BJ (cell line): ENCODE measurements around the gene ABHD18. TPM values are rescaled to one million over a fixed set of nuclear protein-coding genes. Genes with fewer than 3 reads are reported as not detected.
"Not testable (repeated sequence)": the region's sequence is repeated elsewhere in the genome, so short reads cannot be mapped to it uniquely, and the experiment has no call there.

Source experiments
- CTCF ChIA-PET: fragments of 350-600 bp; formaldehyde crosslinking; extraction: SDS; loops from one replicate; lab custom pipeline; 2021; ENCODE audit warnings: antibody characterized with exemption, inconsistent platforms; lab: Yijun Ruan, JAX
- POLR2A ChIA-PET: fragments of 300-600 bp; sonication (Branson Sonifier 250); formaldehyde crosslinking; extraction: SDS; loops from one replicate; lab custom pipeline; 2021; ENCODE audit warnings: antibody characterized with exemption; lab: Charles Lee
- DNase-seq: peaks from one replicate; pipeline ENCODE4 v3.0.0-alpha.2; 2011; ENCODE audit warnings: low read depth
- H3K27me3 ChIP-seq: 2 replicates; pipeline ENCODE4 v1.6.0; 2011; ENCODE audit warnings: low read length; ENCODE audit not compliant: control insufficient read depth, insufficient read depth
- H3K36me3 ChIP-seq: 2 replicates; pipeline ENCODE4 v1.5.1; 2011; ENCODE audit warnings: low read length; ENCODE audit not compliant: control insufficient read depth, insufficient read depth
- H3K4me3 ChIP-seq: 2 replicates; pipeline ENCODE4 v1.5.1; 2011; ENCODE audit warnings: low read depth, mild to moderate bottlenecking, control low read depth, low read length
- CTCF ChIP-seq: IDR thresholded peaks from 2 replicates; pipeline ENCODE4 v1.5.1; 2011; ENCODE audit warnings: low read depth, mild to moderate bottlenecking, control low read depth, inconsistent platforms, low read length, moderate library complexity; ENCODE audit not compliant: insufficient read depth
- polyA minus RNA-seq: library from RNA; depleted of rRNA, polyadenylated mRNA; stranded (reverse); fragments of >200 nt; gene quantifications from 2 replicates; pipeline ENCODE4 v1.2.3, GENCODE V29; 2011; rRNA and poly(A)+ RNA removed
- polyA plus RNA-seq: library from polyadenylated mRNA; depleted of rRNA; stranded (reverse); fragments of >200 nt; gene quantifications from 2 replicates; pipeline ENCODE4 v1.2.3, GENCODE V29; 2011; rRNA removed

ABHD18 gene
- polyA plus RNA-seq (1.4 and 2.3 TPM in 2 replicates), polyA minus RNA-seq (1.4 and 2.7 TPM in 2 replicates)

- no peaks in the 10 kb centered on the region for H3K36me3 ChIP-seq
Measured at GRCh38 chr4:127965062-127965802, at the start of gene ABHD18, which contains the start of gene MFSD8. ABHD18 (plus strand) TSS chr4:127965406; CDS start chr4:127982956, 17,550 bp downstream. MFSD8 (minus strand) TSS chr4:127965173; CDS start chr4:127965133, 40 bp downstream.

DNA sequence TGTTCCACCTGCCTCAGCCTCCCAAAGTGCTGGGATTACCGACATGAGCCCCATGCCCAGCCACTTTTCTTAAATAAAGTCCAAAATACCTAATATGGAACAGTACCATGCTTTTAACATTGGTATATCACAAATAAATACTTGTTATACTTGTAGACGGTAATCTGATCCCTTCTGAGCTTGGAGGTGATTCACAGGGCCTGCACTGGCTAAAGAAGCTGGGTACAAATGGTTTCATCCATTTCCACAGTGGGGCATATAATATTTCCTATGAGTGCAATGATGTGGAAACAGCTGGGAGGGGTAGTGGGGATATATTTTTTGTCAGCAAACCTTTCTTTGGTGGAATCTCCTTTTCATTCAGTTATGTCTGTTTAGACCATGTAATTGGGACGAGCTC is 48.7 kb upstream of the ABHD18 start:
- ChIA-PET CTCF (interaction anchor here (0.8 kb wide), 1 partner anchor 311 kb away, joined by 3 read pairs; no protein-coding TSS in a partner anchor), POLR2A (no interaction called here)
- no peak for DNase-seq
- Histone ChIP-seq H3K4me3 (no peak overlapping the region), H3K27me3 (no peaks in the 10 kb centered on the region), H3K36me3 (peaks cover 1% of the 10 kb centered on the region; the same call in 1 of the 2 replicates)
- no peak for TF ChIP-seq CTCF

More at GRCh38 chr4:127965062-127965802, at the start of gene ABHD18, which contains the start of gene MFSD8:
- POLR2A ChIA-PET = interaction anchor here (0.6 to 1.0 kb wide), 4 partner anchors 9 to 148 kb away, joined by 3 to 4 read pairs (median 3); partner anchors contain the start of gene LARP1B
- CTCF ChIA-PET = interaction anchor here (0.6 to 1.2 kb wide), 5 partner anchors 76 to 203 kb away, joined by 3 to 4 read pairs (median 3); no protein-coding TSS in a partner anchor
- peak; percentile 61 for TF ChIP-seq CTCF
- peak; percentile 95 for DNase-seq
- Histone ChIP-seq H3K27me3 (no peaks in the 10 kb centered on the region), H3K4me3 (peak within 1 kb of the TSS; percentile 64)

DNA sequence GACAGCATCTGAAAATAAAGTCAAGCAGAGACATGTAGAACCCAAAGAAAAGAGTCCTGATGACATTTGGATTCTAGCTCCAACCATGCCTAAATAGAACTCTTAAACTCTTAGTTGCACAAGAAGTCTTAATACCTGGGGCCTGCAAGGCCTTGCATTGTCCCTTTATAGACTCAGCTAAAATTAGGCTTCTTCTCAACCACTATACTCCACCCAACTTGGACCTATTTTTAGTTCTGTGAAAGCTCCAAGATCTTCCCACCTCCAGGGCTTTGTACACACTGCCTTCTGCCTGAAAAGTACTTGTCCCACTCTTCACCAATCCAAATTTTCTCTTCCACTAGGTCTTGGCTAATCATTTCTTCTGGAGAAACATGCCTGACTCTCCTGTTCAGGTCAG is 48.1 kb upstream of the ABHD18 start:
- no peak for TF ChIP-seq CTCF
- no peaks in the 10 kb centered on the region for H3K27me3 ChIP-seq
- DNase-seq = no peak
- CTCF ChIA-PET = interaction anchor here (0.8 kb wide), 1 partner anchor 312 kb away, joined by 3 read pairs; no protein-coding TSS in a partner anchor
- H3K4me3 ChIP-seq = no peak overlapping the region
- peaks cover 1% of the 10 kb centered on the region; the same call in 1 of the 2 replicates for H3K36me3 ChIP-seq
- POLR2A ChIA-PET = no interaction called here

DNA sequence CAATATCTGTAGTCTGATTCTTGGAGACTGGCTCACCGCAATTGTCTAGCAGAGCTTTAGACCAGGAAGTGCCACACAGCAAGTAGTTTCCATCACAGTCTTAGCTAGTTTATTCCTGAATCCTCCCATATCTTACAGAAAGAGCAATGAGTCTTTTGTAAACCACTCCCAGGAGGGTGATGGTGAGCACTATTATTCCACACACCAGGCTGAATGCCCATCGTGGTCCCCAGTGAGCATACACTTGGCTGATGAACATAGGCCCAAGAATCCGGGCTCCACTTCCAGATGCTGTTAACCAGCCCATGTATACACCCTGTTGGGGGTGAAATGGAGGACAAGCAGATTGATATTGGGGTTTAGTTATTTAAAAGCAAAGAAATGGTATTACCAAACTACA is 44.7 kb upstream of the ABHD18 start:
- no peaks in the 10 kb centered on the region for H3K27me3 ChIP-seq
- CTCF ChIA-PET = no interaction called here
- H3K36me3 ChIP-seq = peaks cover 1% of the 10 kb centered on the region; the same call in 1 of the 2 replicates
- POLR2A ChIA-PET = no interaction called here
- no peak for TF ChIP-seq CTCF
- DNase-seq = no peak
- no peak overlapping the region for H3K4me3 ChIP-seq

- ChIA-PET POLR2A (no interaction called here), CTCF (interaction anchor here (0.6 kb wide), 1 partner anchor 1208 kb away, joined by 3 read pairs; no protein-coding TSS in a partner anchor)
- H3K27me3 ChIP-seq = no peaks in the 10 kb centered on the region
- H3K4me3 ChIP-seq = no peak overlapping the region
- DNase-seq = no peak
- peaks cover 1% of the 10 kb centered on the region; the same call in 1 of the 2 replicates for H3K36me3 ChIP-seq
- TF ChIP-seq CTCF = no peak
Measured at GRCh38 chr4:127922226-127922625, 43.0 kb upstream of the ABHD18 start.

DNA sequence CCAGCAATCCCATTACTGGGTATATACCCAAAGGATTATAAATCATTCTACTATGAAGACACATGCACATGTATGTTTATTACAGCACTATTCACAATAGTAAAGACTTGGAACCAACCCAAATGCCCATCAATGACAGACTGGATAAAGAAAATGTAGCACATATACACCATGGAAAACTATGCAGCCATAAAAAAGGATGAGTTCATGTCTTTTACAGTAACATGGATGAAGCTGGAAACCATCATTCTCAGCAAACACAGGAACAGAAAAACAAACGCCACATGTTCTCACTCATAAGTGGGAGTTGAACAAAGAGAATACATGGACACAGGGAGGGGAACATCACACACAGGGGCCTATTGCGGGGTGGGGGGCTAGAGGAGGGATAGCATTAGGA is 39.5 kb upstream of the ABHD18 start:
- H3K27me3 ChIP-seq, DNase-seq, CTCF ChIA-PET, H3K36me3 ChIP-seq, H3K4me3 ChIP-seq, POLR2A ChIA-PET: not testable (repeated sequence)
